Activated T-helper 9 cell treated with anti-CD3 and anti-CD28 coated beads, Interleukin-2, amount 50 U/mL, for 16 hours (primary cell): Measurements from ENCODE around the gene KRTAP19-3.
"Not testable (repeated sequence)": the region's sequence is repeated elsewhere in the genome, so short reads cannot be mapped to it uniquely, and the experiment has no call there.

Experiments
- DNase-seq: peaks from one replicate; pipeline ENCODE4 v3.0.0-alpha.2; 2020; ENCODE audit warnings: low read depth

KRTAP19-3 gene

DNA sequence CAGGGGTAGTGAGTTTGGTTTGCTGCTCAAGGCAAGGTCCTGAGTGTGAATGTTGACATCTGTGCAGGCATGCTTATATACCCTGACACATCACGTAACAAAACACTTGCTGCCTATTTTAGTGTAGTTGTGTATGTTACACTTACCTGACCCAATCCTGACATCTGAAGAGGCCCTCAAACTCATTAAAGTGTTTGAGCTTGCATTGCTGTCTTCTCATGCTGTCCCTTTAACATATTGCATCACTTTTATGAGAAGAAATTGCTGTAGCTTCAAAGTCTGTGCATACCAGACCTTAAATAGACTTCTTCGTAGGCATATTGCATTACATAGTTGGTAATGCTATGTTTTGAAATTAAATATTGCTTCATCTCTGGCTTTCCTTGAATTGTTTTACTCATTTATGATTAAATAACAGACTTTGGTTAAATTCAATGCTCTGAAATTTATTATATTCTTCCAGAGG lies at the start of gene KRTAP19-3:
Gene KRTAP19-3, minus strand, starts transcription at position 51 of the 466 bp plus-strand sequence. CDS start 56 bp downstream, outside the sequence.
- no peak for DNase-seq

DNA sequence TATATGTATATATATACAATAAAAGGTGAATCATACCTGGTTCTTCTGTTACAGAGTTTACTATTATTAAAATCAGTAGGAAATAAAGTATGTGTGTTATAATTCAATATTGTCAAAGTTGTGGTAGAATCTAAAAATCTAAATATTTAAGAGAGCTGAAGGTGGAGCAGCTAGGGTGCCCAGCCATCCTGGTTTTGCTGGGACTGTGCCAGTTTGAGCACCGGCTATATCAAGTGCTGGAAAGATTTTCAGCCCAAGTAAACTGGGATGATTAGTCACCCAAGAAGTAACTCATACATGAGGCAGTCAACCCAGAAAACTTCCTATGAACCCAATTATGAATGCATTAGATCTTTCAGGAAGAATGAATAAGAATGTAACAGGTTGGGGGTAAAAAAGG lies 27.1 kb upstream of the KRTAP19-3 start:
- DNase-seq, result no peak

DNA sequence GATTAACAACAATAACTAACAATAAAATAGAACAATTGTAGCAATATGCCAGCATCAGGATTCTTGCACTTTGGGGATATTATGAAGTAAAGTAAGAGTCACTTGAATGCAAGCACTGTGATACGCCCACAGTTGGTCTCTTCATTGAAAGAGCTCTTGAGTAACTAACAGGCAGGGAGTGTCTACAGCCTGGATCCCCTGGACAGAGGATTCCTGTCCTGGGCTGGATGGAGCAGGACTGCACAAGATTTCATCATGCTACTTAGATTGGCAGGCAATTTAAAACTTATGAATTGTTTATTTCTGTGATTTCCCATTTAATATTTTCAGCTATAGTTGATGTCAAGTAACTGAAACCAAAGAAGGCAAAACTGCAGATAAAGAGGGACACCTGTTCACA lies 23.9 kb upstream of the KRTAP19-3 start:
- DNase-seq, result no peak

DNA sequence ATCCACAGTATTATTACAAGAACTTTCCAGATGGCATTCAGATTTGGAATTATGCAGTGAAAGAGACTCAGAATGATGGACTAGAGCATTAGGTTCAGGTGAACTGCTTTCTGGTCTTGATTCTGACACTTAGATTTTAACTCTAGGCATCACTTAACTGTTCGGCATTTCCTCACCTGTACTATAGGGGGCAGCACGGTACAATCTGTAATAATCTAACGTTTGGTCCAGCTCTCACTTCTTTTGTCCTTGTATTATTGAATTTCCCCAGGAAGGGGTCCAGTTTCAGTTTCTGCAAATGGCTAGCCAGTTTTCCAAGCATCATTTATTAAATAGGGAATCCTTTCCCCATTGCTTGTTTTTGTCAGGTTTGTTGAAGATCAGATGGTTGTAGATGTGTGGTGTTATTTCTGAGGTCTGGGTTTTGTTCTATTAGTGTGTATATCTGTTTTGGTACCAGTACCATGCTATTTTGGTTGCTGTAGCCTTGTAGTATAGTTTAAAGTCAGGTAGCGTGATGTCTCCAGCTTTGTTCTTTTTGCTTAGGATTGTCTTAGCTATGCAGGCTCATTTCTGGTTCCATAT lies 13.9 kb upstream of the KRTAP19-3 start:
- not testable (repeated sequence) for DNase-seq

DNA sequence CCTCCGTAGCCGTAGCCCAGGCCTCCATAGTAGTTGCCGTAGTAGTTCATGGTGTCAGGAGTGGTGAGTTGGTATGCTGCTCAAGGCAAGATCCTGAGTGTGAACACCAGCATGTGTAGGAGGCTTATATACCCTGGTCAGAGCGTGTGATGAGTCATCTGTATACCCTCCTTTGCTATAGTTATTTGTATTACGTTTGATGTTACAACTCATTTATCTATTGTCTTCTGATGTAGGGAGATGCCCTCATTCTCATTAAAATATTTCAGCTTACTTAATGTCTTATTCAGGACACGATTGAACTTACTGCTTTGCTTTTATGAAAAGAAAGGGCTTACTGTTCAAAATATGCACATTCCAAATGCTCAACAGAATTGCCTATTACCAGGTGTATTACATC lies 10.2 kb upstream of the KRTAP19-3 start, which contains the start of gene KRTAP19-5:
Gene KRTAP19-5, minus strand, starts transcription at position 101 of the 400 bp plus-strand sequence. Its CDS starts 51 bp downstream, at position 50.
- no peak for DNase-seq

DNA sequence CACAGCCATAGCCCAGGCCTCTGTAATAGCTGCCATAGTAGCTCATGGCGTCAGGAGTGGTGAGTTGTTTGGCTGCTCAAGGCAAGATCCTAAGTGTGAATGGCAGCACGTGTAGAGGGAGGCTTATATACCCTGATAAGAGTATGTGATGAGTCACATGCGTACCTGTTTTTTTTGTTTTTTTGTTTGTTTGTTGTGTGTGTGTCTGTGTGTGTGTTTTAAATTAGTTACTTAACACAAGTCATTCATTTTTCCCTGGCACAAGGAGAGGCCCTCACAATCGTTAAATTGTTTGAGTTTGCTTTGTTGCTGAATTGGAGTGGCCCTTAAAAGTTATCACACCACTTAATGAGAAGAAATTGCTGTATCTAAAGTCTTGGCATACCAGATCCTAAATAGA lies 5.3 kb upstream of the KRTAP19-3 start, which contains the start of gene KRTAP19-4:
Gene KRTAP19-4, minus strand, starts transcription at position 101 of the 400 bp plus-strand sequence. Its CDS starts 55 bp downstream, at position 46.
- DNase-seq, result no peak

DNA sequence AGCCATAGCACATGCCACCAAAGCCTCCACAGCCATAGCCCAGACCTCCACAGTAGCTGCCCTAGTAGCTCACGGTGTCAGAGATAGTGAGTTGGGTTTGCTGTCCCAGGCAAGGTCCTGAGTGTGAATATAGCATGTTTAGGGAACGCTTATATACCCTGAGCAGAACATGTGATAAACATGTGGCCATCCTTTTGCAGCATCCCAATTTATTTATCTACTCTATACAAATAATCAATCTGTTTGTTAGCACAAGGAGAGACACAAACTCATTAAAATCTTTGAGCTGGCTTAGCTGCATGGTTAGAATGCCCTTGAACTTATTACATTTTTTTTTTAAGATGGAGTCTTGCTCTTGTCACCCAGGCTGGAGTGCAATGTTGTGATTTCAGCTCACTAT lies 4.5 kb downstream of the KRTAP19-3 start, which contains the start of gene KRTAP19-2:
Gene KRTAP19-2, minus strand, starts transcription at position 101 of the 400 bp plus-strand sequence. Its CDS starts 88 bp downstream, at position 13.
- no peak for DNase-seq

DNA sequence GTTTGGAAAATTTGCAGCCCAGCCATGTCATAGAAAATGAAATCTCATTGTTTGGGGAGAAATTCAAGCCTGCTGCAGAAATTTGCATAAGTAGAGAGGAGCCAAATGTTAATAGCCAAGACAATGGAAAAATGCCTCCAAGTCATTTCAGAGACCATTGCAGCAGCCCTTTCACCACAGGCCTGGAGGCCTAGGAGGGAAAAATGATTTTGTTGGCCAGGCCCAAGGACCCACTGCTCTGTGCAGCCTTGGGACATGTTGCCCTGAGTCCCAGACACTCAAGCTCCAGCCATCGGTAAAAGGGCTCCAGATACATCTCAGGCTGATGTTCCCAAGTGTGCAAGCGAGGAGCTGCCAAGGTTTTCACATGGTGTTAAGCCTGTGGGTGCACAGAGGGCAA lies 5.6 kb downstream of the KRTAP19-3 start:
- DNase-seq, result no peak

DNA sequence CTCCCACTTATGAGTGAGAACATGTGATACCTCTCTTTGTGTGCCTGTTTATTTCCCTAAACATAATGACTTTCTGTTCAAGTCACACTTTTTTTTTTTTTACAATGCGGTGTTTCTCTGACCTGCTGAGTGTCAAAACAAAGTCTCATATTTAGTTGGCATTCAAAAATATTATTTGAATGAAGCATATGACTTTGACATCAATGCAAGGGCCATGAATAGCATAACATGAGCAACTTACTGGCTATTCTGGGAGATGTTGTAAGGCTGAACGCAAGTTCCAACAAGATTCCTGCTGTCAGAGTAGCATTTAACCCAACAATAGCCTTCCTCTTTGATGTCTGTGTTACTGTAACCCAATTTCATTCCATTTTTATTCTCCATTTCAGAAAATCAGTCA lies 9.7 kb downstream of the KRTAP19-3 start:
- DNase-seq, result no peak

DNA sequence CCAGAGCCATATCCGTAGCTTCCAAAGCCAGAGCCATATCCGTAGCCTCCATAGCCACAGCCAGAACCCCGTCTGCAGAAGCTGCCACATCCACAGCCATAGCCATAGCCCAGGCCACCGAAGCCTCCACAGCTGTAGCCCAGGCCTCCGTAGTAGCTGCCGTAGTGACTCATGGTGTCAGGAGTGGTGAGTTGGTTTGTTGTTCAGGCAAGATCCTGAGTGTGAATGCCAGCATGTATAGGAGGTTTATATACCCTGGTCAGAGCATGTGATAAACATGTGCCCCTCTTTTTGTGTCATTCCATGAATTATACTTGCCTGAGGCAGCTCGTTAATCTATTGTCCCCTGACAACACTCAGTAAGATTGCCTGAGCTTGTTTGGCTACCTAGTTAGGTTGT lies 11.7 kb downstream of the KRTAP19-3 start, which contains the start of gene KRTAP19-1:
Gene KRTAP19-1, minus strand, starts transcription at position 223 of the 400 bp plus-strand sequence. Its CDS starts 50 bp downstream, at position 173.
- no peak for DNase-seq

DNA sequence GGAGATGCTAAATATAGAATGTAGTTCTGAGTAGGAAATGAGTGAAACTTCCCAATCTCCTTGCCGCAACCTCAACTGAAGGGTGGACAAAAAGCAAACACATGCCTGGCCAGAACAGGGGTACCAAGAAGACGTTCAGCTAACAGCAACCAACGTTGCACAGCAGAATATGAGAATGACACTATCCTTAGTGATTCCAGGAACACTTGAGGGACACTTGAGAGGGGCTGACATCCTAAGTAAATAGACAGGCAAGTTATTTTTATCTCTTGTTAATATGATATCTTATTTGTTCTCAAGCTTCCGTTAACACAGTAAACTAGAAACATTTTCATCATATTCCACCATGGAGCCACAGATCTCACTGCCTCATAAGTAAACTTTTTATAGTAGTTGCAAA lies 12.6 kb downstream of the KRTAP19-3 start:
- DNase-seq, result no peak

DNA sequence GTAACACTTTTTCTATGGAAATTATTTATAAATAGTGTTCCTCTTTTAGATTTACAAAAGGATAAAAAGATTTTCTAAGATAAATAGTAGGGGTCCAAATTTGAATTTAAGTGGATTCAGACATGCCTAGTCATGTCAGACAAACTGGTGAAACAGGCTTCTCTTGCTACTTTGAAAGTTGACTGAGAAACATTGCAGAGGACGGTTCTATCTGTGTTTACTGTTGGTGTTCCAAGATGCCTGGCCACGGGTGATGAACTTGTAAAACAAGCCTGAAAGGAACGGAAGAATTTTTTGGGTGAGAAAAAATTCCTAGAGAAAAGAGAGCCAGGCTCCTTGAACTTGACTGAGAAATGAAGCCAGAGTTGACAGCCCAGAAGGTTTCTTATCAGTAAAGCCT lies 13.8 kb downstream of the KRTAP19-3 start:
- DNase-seq, result no peak

DNA sequence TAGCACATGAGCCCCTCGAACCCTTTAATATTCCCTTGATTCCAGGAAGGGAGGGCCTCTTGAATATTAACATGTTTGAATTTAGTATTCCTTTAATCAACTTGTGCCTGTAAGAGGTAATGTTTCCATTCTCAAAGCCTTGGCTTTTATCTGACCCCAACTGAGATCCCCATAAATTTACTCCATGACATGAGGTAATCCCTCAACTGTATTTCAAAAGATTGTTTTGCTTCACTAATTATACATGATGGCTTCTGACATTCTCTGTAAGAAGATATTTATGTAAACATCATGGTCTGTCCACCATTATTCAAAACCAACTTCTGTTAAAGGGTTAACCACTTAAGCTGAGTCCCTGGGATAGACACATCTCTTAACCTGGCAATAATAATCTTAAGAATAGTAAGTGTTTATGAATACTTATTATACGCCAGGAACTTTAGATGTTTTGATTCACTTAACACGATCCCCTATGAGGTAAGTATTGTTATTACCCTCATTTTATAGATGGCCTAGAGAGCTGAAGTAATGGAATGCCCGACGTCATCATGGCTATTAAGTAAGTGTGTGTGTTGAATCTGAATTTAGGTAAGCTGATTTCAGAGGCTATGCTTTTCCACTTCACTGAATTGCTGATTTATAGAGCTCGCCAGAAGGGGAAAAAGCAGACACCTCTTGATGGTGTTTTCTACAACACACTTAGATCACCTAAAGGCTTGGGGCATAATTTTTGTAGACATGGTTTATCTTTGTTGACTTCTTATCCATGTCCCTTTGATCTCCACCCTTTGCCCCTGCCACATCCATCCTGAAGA lies 22.7 kb downstream of the KRTAP19-3 start:
- no peak for DNase-seq

DNA sequence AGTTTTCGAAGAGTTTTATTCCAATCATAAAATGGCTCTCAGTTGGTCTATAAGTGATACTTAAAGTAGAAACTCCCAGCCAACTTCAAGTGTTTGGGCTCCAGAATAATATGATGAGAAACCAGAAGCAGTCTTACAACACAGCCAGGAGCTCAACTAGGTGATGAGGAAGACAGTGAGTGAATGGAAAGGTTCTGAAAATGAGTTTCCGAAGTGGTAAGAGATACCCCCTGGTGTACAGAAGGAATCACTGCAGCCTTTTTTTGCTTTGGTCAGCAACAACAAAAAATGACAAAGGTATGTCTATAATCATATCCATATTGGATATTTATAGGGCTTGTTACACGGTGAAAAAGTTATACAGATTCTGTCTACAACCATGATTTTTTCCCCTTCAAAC lies 28.1 kb downstream of the KRTAP19-3 start:
- no peak for DNase-seq

DNA sequence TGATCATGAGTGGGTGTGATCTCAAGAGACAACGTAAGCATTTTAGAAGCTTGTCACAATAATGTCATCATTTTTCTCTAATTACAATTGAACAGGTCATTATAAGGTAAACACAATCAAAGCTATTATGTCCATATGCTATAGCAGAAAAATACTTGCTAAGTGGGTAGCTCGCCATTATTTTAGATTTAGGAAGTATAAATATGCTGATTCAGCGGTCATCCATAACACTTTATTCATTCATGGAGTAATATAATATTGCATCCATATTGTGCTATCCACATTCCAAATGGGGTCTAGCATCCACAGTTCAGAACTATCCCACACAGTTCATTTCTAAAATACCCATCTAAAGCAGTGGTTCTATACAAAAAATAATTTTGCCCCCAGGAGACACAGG lies 43.3 kb downstream of the KRTAP19-3 start:
- DNase-seq, result no peak

DNA sequence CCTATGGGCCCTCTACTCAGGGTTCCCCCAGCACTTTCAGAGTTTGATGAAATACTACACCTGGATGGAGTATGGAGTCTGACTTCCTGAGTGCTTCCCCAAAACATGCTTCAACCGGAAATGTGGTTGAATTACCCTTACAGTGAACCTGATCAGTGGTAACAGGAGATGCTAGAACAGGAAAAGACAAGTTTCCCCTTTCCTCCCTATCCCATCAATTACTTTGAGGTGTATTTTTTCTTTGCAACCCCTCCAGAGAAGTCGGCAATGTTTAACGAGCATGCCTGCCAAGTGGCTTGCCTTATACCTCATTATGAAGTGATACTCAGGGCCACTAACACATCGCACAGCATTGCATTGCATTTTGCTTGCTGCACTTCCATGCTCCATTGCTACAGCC lies 44.8 kb downstream of the KRTAP19-3 start:
- DNase-seq, result no peak

DNA sequence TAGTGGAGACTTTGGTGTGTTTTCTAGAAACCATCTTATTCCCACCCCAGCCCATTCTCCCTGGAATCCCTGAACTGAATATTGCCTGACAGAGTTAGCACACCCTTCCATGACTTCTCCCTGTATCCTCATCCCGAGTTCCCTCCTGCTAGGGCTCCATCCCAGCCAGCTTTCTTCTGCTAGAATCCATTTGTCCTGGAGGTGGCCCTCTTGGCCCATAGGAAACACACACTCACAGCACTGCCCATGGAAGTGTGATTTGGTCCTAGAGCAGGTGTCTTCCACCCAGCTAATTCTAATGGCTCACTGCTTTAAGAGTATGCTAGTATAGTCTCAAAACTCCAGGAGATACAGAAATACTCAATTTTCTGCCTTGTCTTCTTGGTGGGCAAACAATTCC lies 47.6 kb downstream of the KRTAP19-3 start:
- no peak for DNase-seq

DNA sequence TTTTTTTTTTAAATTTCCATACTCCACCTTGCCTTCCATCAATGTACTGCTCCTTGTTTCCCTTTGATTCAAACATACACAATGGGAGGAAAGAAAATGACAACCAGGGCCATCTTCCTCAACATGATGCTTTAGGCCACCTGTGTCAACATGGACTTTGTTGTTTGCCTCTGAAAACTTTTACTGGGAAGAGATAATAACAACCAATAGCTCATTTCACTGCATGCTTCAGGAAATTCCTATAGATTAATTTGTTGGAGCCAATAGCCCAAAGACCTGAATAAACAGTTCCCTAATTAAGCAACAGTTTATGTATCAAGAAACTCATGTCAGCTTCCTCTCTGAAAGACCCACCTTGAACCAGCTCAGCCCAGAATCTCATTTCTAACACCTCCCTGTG lies 48.6 kb downstream of the KRTAP19-3 start:
- DNase-seq, result no peak
